ENCODE measurements around the gene AKAP4.

Gene AKAP4

GRCh38 chrX:50200907-50201306 is at the start of gene AKAP4:
Gene AKAP4 (minus strand): TSS chrX:50201007. CDS start chrX:50200889, 118 bp downstream.
- no peak for DNase-seq

- DNase-seq: no peak
Measured at GRCh38 chrX:50211510-50211909, 10.7 kb upstream of the AKAP4 start.

GRCh38 chrX:50206753-50207152 is 5.9 kb upstream of the AKAP4 start:
- no peak for DNase-seq

- peak; percentile 46 for DNase-seq
Measured at GRCh38 chrX:50204364-50204899, 3.6 kb upstream of the AKAP4 start, which contains the start of gene CCNB3. Gene CCNB3 (plus strand): TSS chrX:50204765. CDS start chrX:50285164, 80,399 bp downstream.

GRCh38 chrX:50202539-50202938 is 1.7 kb upstream of the AKAP4 start:
- DNase-seq: no peak

GRCh38 chrX:50198348-50198747 is 2.5 kb downstream of the AKAP4 start:
- no peak for DNase-seq

- no peak for DNase-seq
Measured at GRCh38 chrX:50188859-50189600, 11.8 kb downstream of the AKAP4 start.

GRCh38 chrX:50183891-50184290 is 16.9 kb downstream of the AKAP4 start:
- no peak for DNase-seq

- DNase-seq: no peak
Measured at GRCh38 chrX:50180073-50180940, 20.5 kb downstream of the AKAP4 start.

GRCh38 chrX:50169717-50170116 is 31.1 kb downstream of the AKAP4 start:
- no peak for DNase-seq

- no peak for DNase-seq
Measured at GRCh38 chrX:50168241-50168687, 32.5 kb downstream of the AKAP4 start.

- no peak for DNase-seq
Measured at GRCh38 chrX:50167366-50167765, 33.4 kb downstream of the AKAP4 start.

GRCh38 chrX:50165727-50166126 is 35.1 kb downstream of the AKAP4 start:
- no peak for DNase-seq

GRCh38 chrX:50161127-50161526 is 39.7 kb downstream of the AKAP4 start:
- no peak for DNase-seq

- no peak for DNase-seq
Measured at GRCh38 chrX:50158593-50158992, 42.2 kb downstream of the AKAP4 start.

- DNase-seq: no peak
Measured at GRCh38 chrX:50157545-50158135, 43.2 kb downstream of the AKAP4 start.

- DNase-seq: no peak
Measured at GRCh38 chrX:50154429-50154828, 46.4 kb downstream of the AKAP4 start.

- no peak for DNase-seq
Measured at GRCh38 chrX:50152456-50152855, 48.4 kb downstream of the AKAP4 start.

- DNase-seq: no peak
Measured at GRCh38 chrX:50147972-50148371, 52.8 kb downstream of the AKAP4 start.
